Type B pancreatic cell (in vitro differentiated cells): ENCODE data around the gene SORD. TPM values are rescaled to one million over a fixed set of nuclear protein-coding genes. Genes with fewer than 3 reads are reported as not detected.
"Not testable (repeated sequence)": the region's sequence is repeated elsewhere in the genome, so short reads cannot be mapped to it uniquely, and the experiment has no call there.

ENCODE experiments used
- DNase-seq: peaks from one replicate; pipeline ENCODE4 v3.0.0; 2021; ENCODE audit warnings: mixed read lengths; ENCODE audit not compliant: unreplicated experiment; ENCODE audit errors: extremely low spot score
- H3K27ac Mint-ChIP-seq: 2 replicates; pipeline ENCODE4 v1.8.0; 2021; ENCODE audit warnings: mild to moderate bottlenecking, mixed read lengths
- H3K27me3 Mint-ChIP-seq: 2 replicates; pipeline ENCODE4 v1.8.0; 2021; ENCODE audit warnings: mixed read lengths
- H3K36me3 Mint-ChIP-seq: 2 replicates; pipeline ENCODE4 v1.8.0; 2021; ENCODE audit warnings: mixed read lengths
- H3K4me1 Mint-ChIP-seq: one replicate; pipeline ENCODE4 v1.8.0; 2021; ENCODE audit warnings: mixed read lengths; ENCODE audit not compliant: unreplicated experiment
- H3K4me3 Mint-ChIP-seq: 2 replicates; pipeline ENCODE4 v1.8.0; 2021; ENCODE audit warnings: mild to moderate bottlenecking, mixed read lengths
- H3K9me3 Mint-ChIP-seq: 2 replicates; pipeline ENCODE4 v1.8.0; 2021; ENCODE audit warnings: mixed read lengths
- CTCF ChIP-seq: fragments of 200-600 bp; sonication (generic); conservative IDR thresholded peaks from 2 replicates; pipeline ENCODE4 v1.5.0; 2021; ENCODE audit warnings: antibody characterized with exemption, mild to moderate bottlenecking
- total RNA-seq: library from RNA; stranded (reverse); gene quantifications from 2 replicates; pipeline ENCODE4 v1.2.1, GENCODE V29; 2021; ENCODE audit warnings: low replicate concordance

Gene SORD
- total RNA-seq, 1 donor from 2014 or later = 58.7 TPM

- peaks cover 4% of the 10 kb centered on the region for H3K4me1 Mint-ChIP-seq
- H3K27me3 Mint-ChIP-seq = no peaks in the 10 kb centered on the region
- no peak for DNase-seq
- no peak overlapping the region for H3K27ac Mint-ChIP-seq
- TF ChIP-seq CTCF = no peak
- H3K36me3 Mint-ChIP-seq = peaks cover 25% of the 10 kb centered on the region
- H3K4me3 Mint-ChIP-seq = no peak overlapping the region
- H3K9me3 Mint-ChIP-seq = no peaks in the 10 kb centered on the region
Observed at GRCh38 chr15:45030743-45031142, 7.7 kb downstream of the SORD start.

DNA sequence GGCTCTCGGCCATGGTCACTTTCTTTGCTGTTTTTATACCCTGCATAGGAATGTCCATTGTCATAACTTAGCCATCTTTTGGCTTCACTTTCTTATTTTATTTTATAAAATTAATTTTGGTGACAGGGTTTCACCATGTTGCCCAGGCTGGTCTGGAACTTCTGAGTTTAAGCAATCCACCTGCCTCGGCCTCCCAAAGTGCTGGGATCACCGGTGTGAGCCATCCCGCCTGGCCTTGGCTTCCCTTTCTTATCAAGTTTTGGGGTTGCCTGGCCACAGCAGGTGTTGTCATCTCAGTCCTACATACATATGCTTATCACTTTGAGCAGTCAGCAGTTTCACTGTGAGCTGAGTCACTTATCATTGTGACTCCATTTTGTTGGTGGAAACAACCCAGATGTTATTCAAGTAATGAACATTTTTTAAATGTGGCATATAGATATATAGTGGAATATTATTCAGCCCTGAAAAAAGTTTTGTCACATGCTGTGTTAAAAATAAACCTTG, 8.6 kb downstream of the SORD start:
- peaks cover 28% of the 10 kb centered on the region for H3K36me3 Mint-ChIP-seq
- H3K9me3 Mint-ChIP-seq, H3K4me1 Mint-ChIP-seq, H3K4me3 Mint-ChIP-seq, H3K27me3 Mint-ChIP-seq, H3K27ac Mint-ChIP-seq, DNase-seq: not testable (repeated sequence)

- H3K27me3 Mint-ChIP-seq, H3K27ac Mint-ChIP-seq, H3K9me3 Mint-ChIP-seq, DNase-seq, H3K4me1 Mint-ChIP-seq, H3K4me3 Mint-ChIP-seq: not testable (repeated sequence)
- peaks cover 27% of the 10 kb centered on the region for H3K36me3 Mint-ChIP-seq
Observed at GRCh38 chr15:45032501-45032900, 9.5 kb downstream of the SORD start.

DNA sequence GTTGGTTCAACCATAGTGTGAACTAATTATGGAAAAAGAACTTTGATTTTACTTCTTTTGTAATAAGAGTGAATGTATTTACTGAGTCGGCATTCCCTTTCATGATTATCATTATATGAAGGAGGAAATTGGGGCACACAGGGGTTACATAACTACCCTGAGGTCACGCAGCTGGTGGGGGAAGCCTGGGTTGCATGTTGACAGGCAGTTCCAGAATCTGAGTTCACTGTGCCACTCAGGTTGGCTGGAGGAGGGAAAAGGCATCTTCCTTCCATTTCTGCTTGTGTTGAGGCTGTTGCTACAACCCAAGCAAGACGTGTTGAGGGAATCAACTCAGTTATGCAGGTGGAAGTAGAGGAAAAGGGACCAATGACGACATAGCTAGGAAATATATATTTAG, 11.1 kb downstream of the SORD start:
- not testable (repeated sequence) for H3K9me3 Mint-ChIP-seq, H3K27me3 Mint-ChIP-seq, DNase-seq, H3K4me3 Mint-ChIP-seq, H3K4me1 Mint-ChIP-seq, H3K27ac Mint-ChIP-seq
- H3K36me3 Mint-ChIP-seq = peaks cover 27% of the 10 kb centered on the region

GRCh38 chr15:45034600-45035375, 11.8 kb downstream of the SORD start:
- H3K4me1 Mint-ChIP-seq, H3K9me3 Mint-ChIP-seq, H3K4me3 Mint-ChIP-seq, H3K27me3 Mint-ChIP-seq, DNase-seq, H3K27ac Mint-ChIP-seq: not testable (repeated sequence)
- peaks cover 23% of the 10 kb centered on the region for H3K36me3 Mint-ChIP-seq

- H3K9me3 Mint-ChIP-seq = not testable (repeated sequence)
- H3K27ac Mint-ChIP-seq = peak overlapping the region; percentile 87
Observed at GRCh38 chr15:45036812-45037781, 14.1 kb downstream of the SORD start.

GRCh38 chr15:45037936-45038335, 14.9 kb downstream of the SORD start:
- Mint-ChIP-seq H3K4me3 (no peak overlapping the region), H3K27ac (no peak overlapping the region), H3K36me3 (peaks cover 11% of the 10 kb centered on the region)

More at GRCh38 chr15:45036812-45037781, 14.1 kb downstream of the SORD start:
- not testable (repeated sequence) for DNase-seq, H3K4me1 Mint-ChIP-seq, H3K4me3 Mint-ChIP-seq, H3K27me3 Mint-ChIP-seq
- peaks cover 11% of the 10 kb centered on the region for H3K36me3 Mint-ChIP-seq
- TF ChIP-seq CTCF = peak; percentile 85

DNA sequence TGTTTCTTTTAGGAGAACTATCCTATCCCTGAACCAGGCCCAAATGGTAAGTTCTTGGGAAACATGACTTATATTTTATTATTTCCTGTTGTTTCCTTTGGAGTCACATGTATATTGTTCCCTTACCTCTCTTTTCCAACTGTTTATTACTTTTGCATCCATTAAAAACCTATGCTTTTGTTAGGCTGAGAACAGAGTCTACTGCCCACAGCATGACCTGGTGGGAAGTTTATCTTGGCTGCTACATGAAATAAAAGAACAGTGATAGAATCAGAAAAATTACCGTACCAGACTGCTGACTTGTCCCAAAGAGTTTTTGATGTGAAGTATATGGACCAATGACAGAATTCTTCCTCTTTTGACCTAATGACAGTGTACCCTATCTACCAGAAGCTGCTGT, 17.4 kb downstream of the SORD start:
- not testable (repeated sequence) for H3K4me1 Mint-ChIP-seq

More at GRCh38 chr15:45037936-45038335, 14.9 kb downstream of the SORD start:
- no peak for DNase-seq
- Mint-ChIP-seq H3K27me3 (no peaks in the 10 kb centered on the region), H3K4me1 (peaks cover 7% of the 10 kb centered on the region), H3K9me3 (no peaks in the 10 kb centered on the region)
- TF ChIP-seq CTCF = no peak

DNA sequence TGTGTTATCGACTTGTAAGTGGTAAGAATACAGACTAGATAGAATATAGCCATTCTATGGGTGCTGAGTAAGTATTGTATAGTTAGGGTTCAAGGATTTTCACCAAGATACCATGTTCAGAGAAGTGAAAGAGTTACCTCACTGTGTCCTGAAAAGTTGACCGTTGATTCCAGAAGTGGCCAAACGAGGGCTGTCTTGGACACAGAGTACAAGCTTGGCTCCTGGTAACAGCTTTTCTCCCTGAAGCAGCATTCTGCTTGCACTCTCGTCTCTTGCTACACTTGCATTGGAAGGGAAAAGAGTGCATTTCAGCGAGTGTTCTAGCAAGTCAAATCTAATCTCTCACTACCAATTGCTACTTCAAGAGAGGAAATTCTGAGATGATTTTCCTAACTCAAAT, 18.5 kb downstream of the SORD start:
- not testable (repeated sequence) for H3K27ac Mint-ChIP-seq, H3K4me1 Mint-ChIP-seq, H3K27me3 Mint-ChIP-seq, DNase-seq, H3K9me3 Mint-ChIP-seq, H3K4me3 Mint-ChIP-seq, H3K36me3 Mint-ChIP-seq

More for the DNA sequence above, 17.4 kb downstream of the SORD start:
- not testable (repeated sequence) for DNase-seq, H3K27ac Mint-ChIP-seq, H3K27me3 Mint-ChIP-seq, H3K4me3 Mint-ChIP-seq, H3K9me3 Mint-ChIP-seq
- peaks cover 11% of the 10 kb centered on the region for H3K36me3 Mint-ChIP-seq

GRCh38 chr15:45042859-45043258, 19.9 kb downstream of the SORD start:
- DNase-seq, H3K4me1 Mint-ChIP-seq, H3K27ac Mint-ChIP-seq, H3K36me3 Mint-ChIP-seq, H3K27me3 Mint-ChIP-seq, H3K4me3 Mint-ChIP-seq, H3K9me3 Mint-ChIP-seq: not testable (repeated sequence)
